H1 (cell line): Measurements from ENCODE around the gene OR5J2. TPM values are rescaled to one million over a fixed set of nuclear protein-coding genes. Genes with fewer than 3 reads are reported as not detected.

Experiments
- EGR1 ChIP-seq: IDR thresholded peaks from 2 replicates; pipeline ENCODE4 v1.6.1; 2011; ENCODE audit warnings: low read depth, low read length, borderline replicate concordance
- EZH2 ChIP-seq: fragments of 200-600 bp; sonication (generic); IDR thresholded peaks from 2 replicates; pipeline ENCODE4 v1.7.1; 2012; ENCODE audit warnings: low read depth, mild to moderate bottlenecking, moderate library complexity, low read length, inconsistent platforms; ENCODE audit not compliant: severe bottlenecking
- RFX5 ChIP-seq: IDR thresholded peaks from 2 replicates; pipeline ENCODE4 v1.6.1; 2011; ENCODE audit warnings: low read depth, low read length, improper control_type of control experiment, borderline replicate concordance
- SAP30 ChIP-seq: fragments of 300-600 bp; sonication (generic); IDR thresholded peaks from 2 replicates; pipeline ENCODE4 v1.7.1; 2012; ENCODE audit warnings: low read length, moderate library complexity, mild to moderate bottlenecking, inconsistent platforms; ENCODE audit not compliant: insufficient read depth, insufficient replicate concordance
- SIN3A ChIP-seq, 2 experiments: IDR thresholded peaks in 1 of 2; conservative IDR thresholded peaks in 1 of 2; 2 replicates each; pipeline ENCODE4 v1.6.1; 2011 to 2012; ENCODE audit warnings: low read length in 2 of 2, improper control_type of control experiment in 1 of 2, low read depth in 1 of 2, mild to moderate bottlenecking in 1 of 2
- SP2 ChIP-seq: IDR thresholded peaks from 2 replicates; pipeline ENCODE4 v1.6.1; 2012; ENCODE audit warnings: mild to moderate bottlenecking, low read length, inconsistent platforms
- ZNF274 ChIP-seq: IDR thresholded peaks from 2 replicates; pipeline ENCODE4 v1.7.0; 2012; ENCODE audit warnings: low read length, borderline replicate concordance; ENCODE audit errors: extremely low read depth
- polyA plus RNA-seq, 7 experiments: library from polyadenylated mRNA; depleted of rRNA in 3 of 7; stranded (reverse) in 5 of 7; unstranded in 2 of 7; fragments of >200 nt in 5 of 7; fragments of 200-250 nt in 2 of 7; gene quantifications; 1 replicate in 5 of 7; 2 replicates in 1 of 7; 4 replicates in 1 of 7; pipeline versions ENCODE4 v1.2.1 to v1.2.3, GENCODE V29; 2011 to 2013; ENCODE audit warnings: missing spikeins in 2 of 7, mixed read lengths in 2 of 7
- total RNA-seq: library from RNA; stranded (reverse); fragmentation: NEBNext Ultra II Directional; extraction: Animal tissue kit (Norgen Biotek cat#: 25700); gene quantifications from 2 replicates; pipeline ENCODE4 v1.2.1, GENCODE V29; 2021

Gene OR5J2
- total and polyA plus RNA-seq, 2 of the 8 experiments (the other 6 are each of a cell fraction or from before 2014, with no cell fraction given), result not detected

DNA sequence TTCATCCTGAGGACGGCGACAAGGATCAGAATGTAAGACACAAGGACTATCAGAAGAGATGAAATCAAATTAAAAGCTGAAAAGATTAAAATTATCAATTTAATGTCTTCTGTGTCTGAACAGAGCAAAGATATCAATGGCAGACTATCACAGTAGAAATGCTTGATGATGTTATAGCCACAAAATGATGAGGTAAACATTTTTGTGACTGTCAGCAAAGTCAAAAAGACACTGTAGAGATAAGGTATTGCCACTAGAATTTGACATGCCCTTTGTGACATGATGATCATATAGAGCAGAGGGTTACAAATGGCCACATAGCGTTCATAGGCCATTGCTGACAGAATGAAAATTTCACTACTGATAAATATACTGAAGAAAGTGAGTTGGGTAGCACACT, 12.2 kb downstream of the OR5J2 start (continued):
- TF ChIP-seq EZH2 (no peak), SAP30 (no peak), ZNF274 (no peak), RFX5 (no peak), SIN3A (conservative IDR thresholded peaks at IDR 0.05 in 1 of 2, IDR thresholded peaks at IDR 0.05 in 1 of 2; ENCODE audit: low read depth in 1 of 2, low read length in 2 of 2) (no peak), EGR1 (no peak), SP2 (no peak)
- TF ChIP-seq, all 59 proteins: peak for 0
